Measurements from ENCODE around the gene DSTN.
A peak's percentile ranks its signal among the peaks of the same experiment; 100 is the strongest.

DNA sequence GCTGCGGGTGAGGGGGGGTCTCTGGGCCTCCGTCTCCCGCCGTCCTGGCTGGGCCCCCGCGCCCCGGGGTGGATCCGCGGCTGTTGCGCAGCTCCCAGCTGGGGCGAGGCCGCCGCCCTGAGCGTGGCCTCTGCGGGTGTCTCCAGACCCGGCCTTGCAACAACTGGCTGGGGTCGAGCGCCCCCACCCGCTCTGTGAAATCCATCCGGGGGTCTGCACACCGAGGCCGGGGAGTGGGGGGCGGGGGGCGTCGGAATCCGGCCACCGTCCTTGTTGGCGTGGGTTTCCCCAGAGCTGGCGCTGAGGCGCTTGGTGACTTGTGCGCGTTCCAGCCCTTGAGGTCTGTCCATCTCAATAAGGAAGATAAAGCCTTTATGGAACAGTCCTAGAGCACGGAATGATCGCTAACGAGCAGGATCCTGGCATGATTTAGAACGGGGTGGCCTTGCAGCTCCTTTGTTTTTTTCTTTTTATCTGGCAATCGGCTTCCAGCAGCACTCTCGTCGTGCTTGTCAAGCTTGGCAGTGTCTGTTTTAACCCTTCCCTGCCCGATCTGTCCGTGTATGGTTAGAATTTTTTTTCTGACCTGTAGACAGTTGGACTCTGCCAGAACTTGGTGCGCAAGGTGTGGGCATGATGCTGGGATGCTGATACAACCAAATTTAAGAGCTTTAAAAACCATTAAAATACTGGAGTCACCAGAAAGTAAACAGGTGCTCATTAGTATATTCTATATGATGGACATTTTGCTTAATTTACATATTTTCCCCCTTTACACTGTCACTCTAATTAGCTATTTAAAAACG is 675 bp downstream of the DSTN start:
- TF ChIP-seq CTCF (IDR thresholded peaks at IDR 0.05), result peak; percentile 41
- no peak for TF ChIP-seq POLR2AphosphoS5 (IDR thresholded peaks at IDR 0.05; ENCODE audit: low read depth, low read length)
- TF ChIP-seq, protein P1, sequence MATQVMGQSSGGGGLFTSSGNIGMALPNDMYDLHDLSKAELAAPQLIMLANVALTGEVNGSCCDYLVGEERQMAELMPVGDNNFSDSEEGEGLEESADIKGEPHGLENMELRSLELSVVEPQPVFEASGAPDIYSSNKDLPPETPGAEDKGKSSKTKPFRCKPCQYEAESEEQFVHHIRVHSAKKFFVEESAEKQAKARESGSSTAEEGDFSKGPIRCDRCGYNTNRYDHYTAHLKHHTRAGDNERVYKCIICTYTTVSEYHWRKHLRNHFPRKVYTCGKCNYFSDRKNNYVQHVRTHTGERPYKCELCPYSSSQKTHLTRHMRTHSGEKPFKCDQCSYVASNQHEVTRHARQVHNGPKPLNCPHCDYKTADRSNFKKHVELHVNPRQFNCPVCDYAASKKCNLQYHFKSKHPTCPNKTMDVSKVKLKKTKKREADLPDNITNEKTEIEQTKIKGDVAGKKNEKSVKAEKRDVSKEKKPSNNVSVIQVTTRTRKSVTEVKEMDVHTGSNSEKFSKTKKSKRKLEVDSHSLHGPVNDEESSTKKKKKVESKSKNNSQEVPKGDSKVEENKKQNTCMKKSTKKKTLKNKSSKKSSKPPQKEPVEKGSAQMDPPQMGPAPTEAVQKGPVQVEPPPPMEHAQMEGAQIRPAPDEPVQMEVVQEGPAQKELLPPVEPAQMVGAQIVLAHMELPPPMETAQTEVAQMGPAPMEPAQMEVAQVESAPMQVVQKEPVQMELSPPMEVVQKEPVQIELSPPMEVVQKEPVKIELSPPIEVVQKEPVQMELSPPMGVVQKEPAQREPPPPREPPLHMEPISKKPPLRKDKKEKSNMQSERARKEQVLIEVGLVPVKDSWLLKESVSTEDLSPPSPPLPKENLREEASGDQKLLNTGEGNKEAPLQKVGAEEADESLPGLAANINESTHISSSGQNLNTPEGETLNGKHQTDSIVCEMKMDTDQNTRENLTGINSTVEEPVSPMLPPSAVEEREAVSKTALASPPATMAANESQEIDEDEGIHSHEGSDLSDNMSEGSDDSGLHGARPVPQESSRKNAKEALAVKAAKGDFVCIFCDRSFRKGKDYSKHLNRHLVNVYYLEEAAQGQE (IDR thresholded peaks at IDR 0.05; ENCODE audit: insufficient read depth in 1 of 2, low read depth in 2 of 2, low read length in 1 of 2), result no peak
- TF ChIP-seq SIN3A (IDR thresholded peaks at IDR 0.05; ENCODE audit: borderline replicate concordance, insufficient read depth, low read depth, low read length), result peak; percentile 16; the same call in 1 of the 2 replicates

Measured in Panc1 (cell line).